ENCODE measurements around the gene MTR.

- TF ChIP-seq CTCF (IDR thresholded peaks at IDR 0.05; ENCODE audit: insufficient read depth, low read depth, low read length) (no peak), EZH2 (IDR thresholded peaks at IDR 0.05; ENCODE audit: insufficient read depth, low read length) (no peak)
These were observed 34.1 kb upstream of the MTR start for GRCh38 chr1:236760986-236761385.
